Body of pancreas (tissue), 4 donors: ENCODE results near the gene KLHL4.

Experiments used
- POLR2A ChIP-seq, 3 donors: fragments of 450-650 bp; IDR thresholded peaks; one replicate each; pipeline ENCODE4 v1.6.1; 2016; ENCODE audit warnings: antibody characterized with exemption in 3 of 3, mild to moderate bottlenecking in 2 of 3
- TF ChIP-seq, protein P1 (sequence below), 7 experiments: fragments of 450-650 bp in 4 of 7; fragments of 200-600 bp in 3 of 7; sonication (generic) in 3 of 7; IDR thresholded peaks; one replicate each; pipeline ENCODE4 v1.5.1; 2016 to 2019; ENCODE audit warnings: antibody characterized with exemption in 7 of 7

DNA sequence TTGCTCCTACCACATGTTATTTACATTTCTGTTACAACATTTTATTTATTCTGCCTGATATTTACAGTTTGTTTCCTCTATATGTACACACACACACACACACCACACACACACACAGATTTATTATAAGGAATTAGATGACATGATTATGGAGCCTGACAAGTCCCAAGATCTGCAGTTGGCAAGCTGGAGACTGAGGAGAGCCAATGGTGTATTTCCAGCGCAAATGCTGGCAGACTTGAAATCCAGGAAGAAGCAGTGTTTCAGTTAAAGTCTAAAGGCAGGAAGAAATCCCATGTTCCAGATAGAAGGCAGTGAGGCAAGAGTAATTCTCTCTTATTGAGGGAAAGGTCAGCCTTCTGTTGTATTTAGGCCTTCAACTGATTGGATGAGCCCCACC lies 1.8 kb upstream of the KLHL4 start:
- TF ChIP-seq, protein P1, sequence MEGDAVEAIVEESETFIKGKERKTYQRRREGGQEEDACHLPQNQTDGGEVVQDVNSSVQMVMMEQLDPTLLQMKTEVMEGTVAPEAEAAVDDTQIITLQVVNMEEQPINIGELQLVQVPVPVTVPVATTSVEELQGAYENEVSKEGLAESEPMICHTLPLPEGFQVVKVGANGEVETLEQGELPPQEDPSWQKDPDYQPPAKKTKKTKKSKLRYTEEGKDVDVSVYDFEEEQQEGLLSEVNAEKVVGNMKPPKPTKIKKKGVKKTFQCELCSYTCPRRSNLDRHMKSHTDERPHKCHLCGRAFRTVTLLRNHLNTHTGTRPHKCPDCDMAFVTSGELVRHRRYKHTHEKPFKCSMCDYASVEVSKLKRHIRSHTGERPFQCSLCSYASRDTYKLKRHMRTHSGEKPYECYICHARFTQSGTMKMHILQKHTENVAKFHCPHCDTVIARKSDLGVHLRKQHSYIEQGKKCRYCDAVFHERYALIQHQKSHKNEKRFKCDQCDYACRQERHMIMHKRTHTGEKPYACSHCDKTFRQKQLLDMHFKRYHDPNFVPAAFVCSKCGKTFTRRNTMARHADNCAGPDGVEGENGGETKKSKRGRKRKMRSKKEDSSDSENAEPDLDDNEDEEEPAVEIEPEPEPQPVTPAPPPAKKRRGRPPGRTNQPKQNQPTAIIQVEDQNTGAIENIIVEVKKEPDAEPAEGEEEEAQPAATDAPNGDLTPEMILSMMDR (IDR thresholded peaks at IDR 0.05), result no peak
- no peak for TF ChIP-seq POLR2A (IDR thresholded peaks at IDR 0.05)
